UCSD-AML1 (cell line): ENCODE measurements around the gene C18orf32.
A peak's percentile ranks its signal among the peaks of the same experiment; 100 is the strongest.
"Not testable (repeated sequence)": the region's sequence is repeated elsewhere in the genome, so short reads cannot be mapped to it uniquely, and the experiment has no call there.

ENCODE experiments used
- DNase-seq: peaks from one replicate; lab custom pipeline; 2025; ENCODE audit not compliant: unreplicated experiment; lab: John Stamatoyannopoulos, UW

Gene C18orf32

DNA sequence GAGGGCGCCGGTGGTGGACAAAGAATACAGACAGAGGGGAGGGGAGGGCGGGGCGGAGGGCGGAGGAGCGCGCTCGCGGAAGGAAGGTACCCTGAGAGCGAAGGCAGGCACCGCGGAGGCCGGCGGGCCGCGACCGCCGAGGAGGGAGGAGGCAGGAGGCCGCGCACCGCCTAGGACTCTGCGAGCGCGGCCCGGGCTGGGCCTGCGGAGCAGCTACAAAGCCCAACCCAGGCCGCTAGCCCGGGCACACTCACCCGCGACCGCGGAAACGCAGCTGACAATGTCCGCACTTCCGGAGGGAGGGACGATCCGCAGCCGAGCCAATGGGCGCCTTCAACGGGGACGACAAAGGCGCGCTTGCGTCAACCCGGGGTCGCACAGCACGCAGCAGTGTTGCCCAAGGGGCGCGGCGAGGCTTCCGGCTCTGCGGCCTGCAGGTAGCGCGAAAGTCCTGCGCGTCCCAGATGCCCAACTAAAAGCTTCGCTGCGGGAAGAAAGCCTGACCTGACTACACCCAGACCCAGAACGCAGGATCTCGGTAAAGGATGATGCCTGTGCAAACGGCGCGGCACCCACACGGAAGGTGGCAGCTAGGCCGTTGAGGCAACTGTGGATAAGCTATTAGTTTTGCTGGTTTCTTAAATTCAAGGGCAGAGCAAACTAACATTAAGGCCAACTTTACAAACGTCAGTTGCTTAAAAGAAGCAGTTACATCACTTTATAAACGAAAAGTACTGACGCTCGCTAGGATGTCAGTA is at the start of gene C18orf32:
TSS of gene C18orf32 (minus strand) at position 282 of the 758 bp plus-strand sequence. CDS start 3,486 bp downstream, outside the sequence.
- peak; percentile 96 for DNase-seq

GRCh38 chr18:49534846-49535601 is 48.0 kb upstream of the C18orf32 start:
- DNase-seq, result no peak

DNA sequence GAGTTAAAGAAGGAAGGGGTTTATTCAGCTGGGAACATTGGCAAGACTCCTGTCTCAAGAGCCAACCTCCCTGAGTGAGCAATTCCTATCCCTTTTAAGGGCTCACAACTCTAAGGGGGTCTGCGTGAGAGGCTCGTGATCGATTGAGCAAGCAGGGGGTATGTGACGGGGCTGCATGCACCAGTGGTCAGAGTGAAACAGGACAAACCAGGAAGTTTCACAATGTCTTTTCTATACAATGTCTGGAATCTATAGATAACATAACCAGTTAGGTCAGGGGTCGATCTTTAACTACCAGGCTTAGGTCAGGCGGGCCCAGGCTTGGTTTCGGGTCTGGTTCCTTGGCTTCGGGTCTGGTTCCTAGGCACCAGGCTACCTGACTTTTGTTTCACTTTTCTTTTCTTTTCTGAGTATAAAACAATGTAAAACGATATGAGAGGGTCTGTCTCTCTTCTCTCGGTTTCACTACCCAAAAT is 44.7 kb upstream of the C18orf32 start:
- DNase-seq, result no peak

GRCh38 chr18:49529596-49529995 is 42.6 kb upstream of the C18orf32 start:
- DNase-seq, result no peak

- DNase-seq, result no peak
Observed at GRCh38 chr18:49527631-49528327, 40.7 kb upstream of the C18orf32 start.

DNA sequence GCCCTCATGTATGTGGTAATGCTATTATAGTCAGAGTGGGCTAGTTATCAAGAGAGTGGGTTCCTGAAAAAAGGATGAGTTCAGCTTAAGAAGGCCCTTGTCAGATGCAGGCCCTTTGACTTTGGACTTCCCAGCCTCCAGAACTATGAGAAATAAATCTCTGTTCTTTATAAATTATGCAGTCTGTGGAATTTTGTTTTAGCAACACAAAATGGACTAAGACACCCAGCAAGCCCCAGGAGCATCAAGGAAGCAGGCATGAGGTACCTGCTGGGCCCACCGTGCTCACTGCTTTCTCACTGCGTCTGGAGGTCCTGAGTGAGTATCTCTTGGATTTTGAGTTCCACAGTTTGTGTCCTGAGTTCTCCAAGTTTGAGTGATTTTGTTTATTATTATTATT is 38.9 kb upstream of the C18orf32 start:
- DNase-seq, result no peak

DNA sequence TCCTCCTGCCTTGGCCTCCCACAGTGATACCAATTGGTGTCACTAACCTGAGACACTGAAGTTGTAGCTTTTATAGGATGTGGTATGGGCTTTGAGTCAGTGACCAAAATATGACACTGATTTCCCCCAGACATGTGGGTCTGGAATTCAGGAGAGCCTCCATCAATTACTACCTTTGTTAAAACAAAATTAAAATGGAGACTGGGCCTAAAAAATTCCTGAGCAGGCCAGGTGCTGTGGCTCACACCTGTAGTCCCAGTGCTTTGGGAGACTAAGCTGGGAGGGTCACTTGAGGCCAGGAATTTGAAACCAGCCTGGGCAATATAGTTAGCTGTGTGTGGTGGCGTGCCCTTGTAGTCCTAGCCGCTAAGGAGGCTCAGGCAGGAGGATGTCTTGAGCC is 37.9 kb upstream of the C18orf32 start:
- no peak for DNase-seq

DNA sequence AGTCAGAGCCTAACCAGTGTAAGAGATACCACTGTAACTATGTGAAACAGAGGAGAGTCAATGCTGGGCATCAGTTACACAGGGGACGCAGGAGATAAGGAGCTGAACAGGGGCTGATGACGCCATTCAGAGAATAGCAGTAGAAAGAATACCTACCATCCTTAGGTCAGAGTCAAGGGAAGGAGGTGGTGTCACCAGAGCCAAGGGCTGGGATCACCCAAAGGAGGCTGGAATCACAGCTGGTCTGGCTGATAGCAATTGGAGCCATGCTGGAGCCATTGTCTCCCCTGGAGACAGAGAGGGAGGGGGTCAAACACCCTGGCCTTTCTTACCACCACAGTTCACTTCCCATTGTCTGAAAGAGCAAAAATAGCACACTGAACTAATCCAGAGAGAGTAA is 37.3 kb upstream of the C18orf32 start:
- no peak for DNase-seq

GRCh38 chr18:49523580-49524093 is 36.6 kb upstream of the C18orf32 start:
- not testable (repeated sequence) for DNase-seq

- no peak for DNase-seq
Observed at GRCh38 chr18:49521216-49521835, 34.3 kb upstream of the C18orf32 start.

DNA sequence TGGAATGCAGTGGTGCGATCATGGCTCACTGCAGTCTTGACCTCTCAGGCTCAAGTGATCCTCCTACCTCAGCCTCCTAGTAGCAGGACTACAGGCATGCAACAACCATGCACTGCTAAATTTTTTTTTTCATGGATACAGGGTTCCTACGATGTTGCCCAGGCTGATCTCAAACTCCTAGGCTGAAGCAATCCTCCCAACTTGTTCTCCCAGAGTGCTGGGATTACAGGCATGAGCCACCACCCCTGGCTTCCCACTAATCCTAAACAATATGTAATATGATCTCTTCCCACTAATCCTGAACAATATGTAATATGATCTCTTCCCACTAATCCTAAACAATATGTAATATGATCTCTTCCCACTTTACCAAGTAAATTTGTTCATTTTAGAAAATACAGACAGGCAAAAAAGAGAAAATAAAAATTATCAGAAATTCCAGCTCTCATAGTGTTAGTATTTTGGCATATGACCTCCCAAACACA is 33.7 kb upstream of the C18orf32 start:
- DNase-seq, result no peak

DNA sequence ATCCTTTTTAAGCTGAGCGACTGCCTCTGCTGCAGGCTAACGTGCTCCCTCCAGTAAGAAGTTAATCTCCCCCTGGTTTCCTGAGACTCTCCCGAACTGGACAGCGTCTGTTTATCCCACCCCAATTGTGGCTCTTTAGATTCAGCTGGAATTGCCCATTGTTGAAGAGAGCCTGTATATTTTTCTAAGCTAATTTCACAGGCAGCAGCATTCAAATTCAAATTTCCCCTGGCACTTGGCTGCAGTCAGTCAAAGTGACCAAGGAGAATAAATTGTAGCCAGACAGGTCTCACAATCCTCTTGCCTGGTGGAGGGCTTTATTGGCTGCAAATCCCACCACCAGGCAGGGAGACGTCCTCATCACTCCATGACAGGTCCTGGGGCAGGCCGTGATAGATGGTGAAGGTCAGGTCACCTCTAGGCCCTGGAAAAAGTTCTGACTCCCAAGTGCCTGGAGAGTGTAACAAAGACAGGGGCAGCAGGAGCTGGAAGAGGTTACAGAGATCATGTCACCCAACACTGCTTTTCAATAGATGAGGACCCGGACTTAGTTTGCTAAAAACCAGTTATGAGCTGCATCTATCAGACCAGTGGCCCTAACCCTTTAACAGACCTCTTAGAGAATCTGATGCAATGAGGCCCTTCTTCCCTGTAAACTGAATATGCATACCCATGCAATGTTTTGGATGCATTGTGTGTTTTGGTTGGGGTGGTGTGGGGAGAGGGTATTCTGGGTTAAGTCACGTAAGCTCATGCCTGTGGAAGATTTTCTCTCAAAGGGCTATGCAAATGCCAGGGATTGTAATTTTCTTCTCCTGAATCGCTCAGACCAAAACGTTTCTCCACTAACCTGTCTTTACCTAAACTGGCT is 32.3 kb upstream of the C18orf32 start:
- no peak for DNase-seq

DNA sequence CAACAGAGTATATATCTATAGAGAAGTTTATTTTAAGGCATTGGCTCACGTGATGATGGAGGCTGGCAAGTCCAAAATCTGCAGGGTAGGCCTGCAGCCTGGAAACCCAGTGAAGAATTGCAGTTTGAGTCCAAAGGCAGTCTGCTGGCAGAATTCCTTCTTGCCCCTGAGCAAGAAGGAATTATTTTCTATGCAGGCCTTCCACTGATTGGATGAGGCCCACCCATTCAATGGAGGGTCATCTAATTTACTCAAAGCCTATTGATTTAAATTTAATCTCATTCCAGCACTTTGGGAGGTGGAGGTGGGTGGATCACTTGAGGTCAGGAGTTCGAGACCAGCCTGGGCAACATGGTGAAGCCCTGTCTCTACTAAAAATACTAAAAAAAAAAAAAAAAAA is 30.4 kb upstream of the C18orf32 start:
- no peak for DNase-seq

DNA sequence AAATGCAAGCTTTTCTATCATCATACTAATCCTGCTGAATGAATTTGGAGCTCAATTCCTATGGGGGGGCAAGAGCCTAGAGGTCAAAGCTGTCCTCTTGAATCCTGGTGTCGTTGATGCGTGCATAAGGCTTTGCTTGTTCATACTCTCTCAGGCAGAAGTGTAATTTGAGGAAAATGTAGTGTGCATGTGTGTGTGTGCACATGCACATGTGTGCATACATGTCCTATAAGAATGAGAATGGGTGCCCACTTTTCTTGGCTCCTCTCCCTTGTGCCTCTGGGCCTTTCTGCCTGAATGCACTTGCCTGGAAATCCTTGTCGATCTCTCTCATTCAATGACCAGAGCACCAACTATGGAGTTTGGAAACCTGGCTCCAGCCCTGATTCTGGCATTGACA is 28.5 kb upstream of the C18orf32 start:
- no peak for DNase-seq

DNA sequence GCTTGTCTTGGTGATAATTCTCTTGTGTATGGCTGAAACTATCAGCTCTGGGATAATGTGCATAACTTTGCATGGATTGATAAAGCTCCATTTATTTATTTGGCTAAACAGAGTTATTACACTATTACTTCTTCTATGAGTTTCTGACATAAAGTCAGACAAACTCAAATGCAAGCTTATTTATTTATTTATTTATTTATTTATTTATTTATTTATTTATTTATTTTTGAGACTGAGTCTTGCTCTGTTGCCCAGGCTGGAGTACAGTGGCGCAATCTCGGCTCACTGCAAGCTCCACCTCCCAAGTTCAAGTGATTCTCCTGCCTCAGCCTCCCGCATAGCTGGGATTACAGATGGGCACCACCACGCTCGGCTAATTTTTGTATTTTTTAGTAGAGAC is 28.0 kb upstream of the C18orf32 start:
- not testable (repeated sequence) for DNase-seq

GRCh38 chr18:49514577-49514976 is 27.5 kb upstream of the C18orf32 start:
- DNase-seq, result no peak

DNA sequence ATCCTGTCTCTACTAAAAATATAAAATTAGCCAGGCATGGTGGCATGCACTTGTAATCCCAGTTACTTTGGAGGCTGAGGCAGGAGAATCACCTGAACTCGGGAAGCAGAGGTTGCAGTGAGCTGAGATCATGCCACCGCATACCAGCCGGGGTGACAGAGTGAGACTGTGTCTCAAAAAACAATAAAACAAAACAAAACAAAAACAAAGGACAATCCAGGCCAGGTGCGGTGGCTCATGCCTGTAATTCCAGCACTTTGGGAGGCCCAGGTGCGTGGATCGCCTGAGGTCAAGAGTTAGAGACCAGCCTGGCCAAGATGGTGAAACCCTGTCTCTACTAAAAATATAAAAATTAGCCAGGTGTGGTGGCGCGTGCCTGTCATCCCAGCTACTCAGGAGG is 25.8 kb upstream of the C18orf32 start:
- not testable (repeated sequence) for DNase-seq

GRCh38 chr18:49510393-49511115 is 23.5 kb upstream of the C18orf32 start:
- DNase-seq, result peak; percentile 43

- DNase-seq, result not testable (repeated sequence)
Observed at GRCh38 chr18:49506438-49506837, 19.4 kb upstream of the C18orf32 start.
